ENCODE results near the gene ATP10A. TPM values are rescaled to one million over a fixed set of nuclear protein-coding genes. Genes with fewer than 3 reads are reported as not detected.

Gene ATP10A
- total RNA-seq, 1 experiment from 2014 or later: 0.02 TPM

DNA sequence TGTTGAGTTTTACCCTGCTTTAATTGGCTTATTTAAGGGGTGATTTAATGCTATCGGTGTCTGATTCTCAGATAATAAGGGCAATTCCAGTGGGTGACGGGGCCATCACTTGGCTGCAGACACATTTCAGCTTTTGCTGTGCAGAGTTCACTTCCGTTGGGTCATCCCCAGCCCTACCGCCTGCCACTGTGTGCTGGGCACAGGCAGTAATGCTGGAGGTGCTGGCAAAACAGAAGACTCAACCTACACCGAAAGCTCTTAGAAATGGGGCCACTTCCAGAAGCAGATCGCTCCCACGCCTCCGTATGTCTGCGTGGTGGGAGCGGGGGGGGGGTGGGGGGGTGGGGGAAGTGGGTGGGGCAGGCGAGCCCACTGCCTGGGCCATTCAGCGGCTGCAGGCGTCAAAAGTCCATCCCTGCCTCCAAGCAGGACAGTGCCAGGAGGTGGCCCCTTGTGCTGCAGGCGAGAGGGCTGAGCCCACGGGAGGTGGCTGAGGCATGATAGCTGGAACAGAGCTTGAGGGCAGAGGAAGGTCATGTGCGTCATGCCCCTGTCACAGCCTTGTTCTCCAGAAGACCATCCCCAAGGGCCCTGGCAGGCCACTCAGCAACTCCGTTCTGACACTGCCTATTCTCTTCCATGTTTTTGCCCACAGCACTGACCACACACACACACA, 128.3 kb downstream of the ATP10A start:
- Histone ChIP-seq H3K27me3 (ENCODE audit: insufficient read depth, low read length) (no peaks in the 10 kb centered on the region), H3K4me3 (replicated peaks in 1 of 2; ENCODE audit: low read depth in 1 of 2, low read length in 2 of 2) (no peak overlapping the region), H3K9me2 (ENCODE audit: insufficient read depth) (no peaks in the 10 kb centered on the region), H3K27ac (ENCODE audit: low read depth, low read length) (no peak overlapping the region), H3K9me3 (ENCODE audit: control insufficient read depth in 1 of 2, insufficient read depth in 1 of 2, low read depth in 1 of 2, low read length in 2 of 2) (peaks cover 3 to 17% of the 10 kb centered on the region in 2 experiments; a peak in 2 of 4 replicates), H3K36me3 (ENCODE audit: control insufficient read depth in 1 of 2, insufficient read depth in 2 of 2, low read length in 2 of 2) (no peaks in the 10 kb centered on the region), H4K20me1 (ENCODE audit: insufficient read depth) (no peaks in the 10 kb centered on the region), H3K4me2 (ENCODE audit: low read length) (no peak overlapping the region), H3K79me2 (ENCODE audit: insufficient read depth, low read length) (no peaks in the 10 kb centered on the region), H3K9ac (ENCODE audit: low read length) (no peak overlapping the region), H2AFZ (ENCODE audit: low read depth, low read length, poor library complexity, severe bottlenecking) (no peak overlapping the region), H3K4me1 (ENCODE audit: control insufficient read depth in 1 of 2, insufficient read depth in 2 of 2, low read length in 2 of 2) (no peaks in the 10 kb centered on the region)
- intact Hi-C loops (cut with micrococcal nuclease): no loop called here
- RAD21 ChIA-PET (ENCODE audit: low non-redundant PET in 1 of 2, low total read pairs in 2 of 2, uncharacterized antibody in 2 of 2, unreplicated experiment in 2 of 2): no interaction called here
- POLR2A ChIA-PET: no interaction called here
- BruUV-seq (replicated peaks): no TSS peak
- ATAC-seq (no peak), DNase-seq (ENCODE audit: low read depth, low spot score) (no peak)
- TF ChIP-seq, protein P1, sequence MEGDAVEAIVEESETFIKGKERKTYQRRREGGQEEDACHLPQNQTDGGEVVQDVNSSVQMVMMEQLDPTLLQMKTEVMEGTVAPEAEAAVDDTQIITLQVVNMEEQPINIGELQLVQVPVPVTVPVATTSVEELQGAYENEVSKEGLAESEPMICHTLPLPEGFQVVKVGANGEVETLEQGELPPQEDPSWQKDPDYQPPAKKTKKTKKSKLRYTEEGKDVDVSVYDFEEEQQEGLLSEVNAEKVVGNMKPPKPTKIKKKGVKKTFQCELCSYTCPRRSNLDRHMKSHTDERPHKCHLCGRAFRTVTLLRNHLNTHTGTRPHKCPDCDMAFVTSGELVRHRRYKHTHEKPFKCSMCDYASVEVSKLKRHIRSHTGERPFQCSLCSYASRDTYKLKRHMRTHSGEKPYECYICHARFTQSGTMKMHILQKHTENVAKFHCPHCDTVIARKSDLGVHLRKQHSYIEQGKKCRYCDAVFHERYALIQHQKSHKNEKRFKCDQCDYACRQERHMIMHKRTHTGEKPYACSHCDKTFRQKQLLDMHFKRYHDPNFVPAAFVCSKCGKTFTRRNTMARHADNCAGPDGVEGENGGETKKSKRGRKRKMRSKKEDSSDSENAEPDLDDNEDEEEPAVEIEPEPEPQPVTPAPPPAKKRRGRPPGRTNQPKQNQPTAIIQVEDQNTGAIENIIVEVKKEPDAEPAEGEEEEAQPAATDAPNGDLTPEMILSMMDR (IDR thresholded peaks at IDR 0.05 in 2 of 3, conservative IDR thresholded peaks at IDR 0.05 in 1 of 3; ENCODE audit: borderline replicate concordance in 1 of 3, insufficient read depth in 1 of 3, low read depth in 2 of 3, low read length in 2 of 3): no peak
- no peak for TF ChIP-seq EZH2 (IDR thresholded peaks at IDR 0.05)
- no peak for TF ChIP-seq RAD21 (IDR thresholded peaks at IDR 0.05; ENCODE audit: low read depth)
- no peak for TF ChIP-seq CEBPB (IDR thresholded peaks at IDR 0.05; ENCODE audit: low read depth)
- TF ChIP-seq EGR1 (IDR thresholded peaks at IDR 0.05; ENCODE audit: low read depth): no peak
- TF ChIP-seq JUND (IDR thresholded peaks at IDR 0.05): no peak
- TF ChIP-seq, protein P2, sequence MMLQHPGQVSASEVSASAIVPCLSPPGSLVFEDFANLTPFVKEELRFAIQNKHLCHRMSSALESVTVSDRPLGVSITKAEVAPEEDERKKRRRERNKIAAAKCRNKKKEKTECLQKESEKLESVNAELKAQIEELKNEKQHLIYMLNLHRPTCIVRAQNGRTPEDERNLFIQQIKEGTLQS (IDR thresholded peaks at IDR 0.05): no peak
- TF ChIP-seq YY1 (IDR thresholded peaks at IDR 0.05; ENCODE audit: extremely low read depth, insufficient replicate concordance, low read depth, low read length): no peak
- TF ChIP-seq SP1 (IDR thresholded peaks at IDR 0.05; ENCODE audit: low read depth): no peak
- no peak for TF ChIP-seq SIN3A (IDR thresholded peaks at IDR 0.05; ENCODE audit: low read depth)
- no peak for TF ChIP-seq ZNF274 (IDR thresholded peaks at IDR 0.05; ENCODE audit: low read depth, low read length)
- TF ChIP-seq, protein P3, sequence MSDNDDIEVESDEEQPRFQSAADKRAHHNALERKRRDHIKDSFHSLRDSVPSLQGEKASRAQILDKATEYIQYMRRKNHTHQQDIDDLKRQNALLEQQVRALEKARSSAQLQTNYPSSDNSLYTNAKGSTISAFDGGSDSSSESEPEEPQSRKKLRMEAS (IDR thresholded peaks at IDR 0.05): no peak
- TF ChIP-seq ELF1 (IDR thresholded peaks at IDR 0.05; ENCODE audit: borderline replicate concordance, low read depth): no peak
- TF ChIP-seq FOSL1 (IDR thresholded peaks at IDR 0.05; ENCODE audit: low read depth): no peak
- no peak for TF ChIP-seq EZH2phosphoT487 (IDR thresholded peaks at IDR 0.05; ENCODE audit: borderline replicate concordance)
- TF ChIP-seq, protein P4, sequence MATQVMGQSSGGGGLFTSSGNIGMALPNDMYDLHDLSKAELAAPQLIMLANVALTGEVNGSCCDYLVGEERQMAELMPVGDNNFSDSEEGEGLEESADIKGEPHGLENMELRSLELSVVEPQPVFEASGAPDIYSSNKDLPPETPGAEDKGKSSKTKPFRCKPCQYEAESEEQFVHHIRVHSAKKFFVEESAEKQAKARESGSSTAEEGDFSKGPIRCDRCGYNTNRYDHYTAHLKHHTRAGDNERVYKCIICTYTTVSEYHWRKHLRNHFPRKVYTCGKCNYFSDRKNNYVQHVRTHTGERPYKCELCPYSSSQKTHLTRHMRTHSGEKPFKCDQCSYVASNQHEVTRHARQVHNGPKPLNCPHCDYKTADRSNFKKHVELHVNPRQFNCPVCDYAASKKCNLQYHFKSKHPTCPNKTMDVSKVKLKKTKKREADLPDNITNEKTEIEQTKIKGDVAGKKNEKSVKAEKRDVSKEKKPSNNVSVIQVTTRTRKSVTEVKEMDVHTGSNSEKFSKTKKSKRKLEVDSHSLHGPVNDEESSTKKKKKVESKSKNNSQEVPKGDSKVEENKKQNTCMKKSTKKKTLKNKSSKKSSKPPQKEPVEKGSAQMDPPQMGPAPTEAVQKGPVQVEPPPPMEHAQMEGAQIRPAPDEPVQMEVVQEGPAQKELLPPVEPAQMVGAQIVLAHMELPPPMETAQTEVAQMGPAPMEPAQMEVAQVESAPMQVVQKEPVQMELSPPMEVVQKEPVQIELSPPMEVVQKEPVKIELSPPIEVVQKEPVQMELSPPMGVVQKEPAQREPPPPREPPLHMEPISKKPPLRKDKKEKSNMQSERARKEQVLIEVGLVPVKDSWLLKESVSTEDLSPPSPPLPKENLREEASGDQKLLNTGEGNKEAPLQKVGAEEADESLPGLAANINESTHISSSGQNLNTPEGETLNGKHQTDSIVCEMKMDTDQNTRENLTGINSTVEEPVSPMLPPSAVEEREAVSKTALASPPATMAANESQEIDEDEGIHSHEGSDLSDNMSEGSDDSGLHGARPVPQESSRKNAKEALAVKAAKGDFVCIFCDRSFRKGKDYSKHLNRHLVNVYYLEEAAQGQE (IDR thresholded peaks at IDR 0.05; ENCODE audit: low read depth): no peak
- CTCF ChIA-PET: no interaction called here
